Measurements from ENCODE around the gene NAV3.

The NAV3 gene

DNA sequence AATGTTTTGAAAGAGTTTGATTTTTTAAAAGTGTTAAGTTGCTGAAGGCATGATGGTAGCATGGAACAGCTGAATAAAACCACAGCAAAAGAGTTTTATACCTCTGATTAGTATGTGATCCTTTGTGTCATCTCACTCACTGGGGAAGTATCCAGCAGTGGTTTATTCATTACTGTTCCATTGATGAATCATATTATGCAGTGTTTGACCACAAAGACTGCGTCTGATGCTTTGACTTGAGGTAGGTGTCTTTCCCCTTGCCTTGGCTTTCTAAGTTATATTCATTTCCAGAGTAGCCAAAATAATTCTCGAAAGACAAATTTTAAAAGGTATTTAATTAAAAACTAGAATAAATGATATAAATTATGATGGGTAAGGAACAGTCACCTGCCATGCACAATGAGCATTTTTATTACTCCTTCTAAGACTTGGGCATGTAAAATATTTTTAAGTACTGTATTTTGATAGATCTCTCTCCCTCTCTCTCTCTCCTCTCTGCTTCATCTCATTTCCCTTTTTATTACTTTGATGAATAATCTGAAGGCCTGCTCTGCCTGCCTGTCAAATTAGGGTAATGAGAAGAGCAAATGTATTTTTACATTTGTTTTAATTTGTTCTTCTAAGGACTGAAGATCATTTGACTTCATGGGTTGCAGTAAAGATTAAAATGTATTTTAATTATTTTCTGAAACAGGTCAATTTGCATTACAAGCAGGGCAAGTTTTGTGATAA lies 164.9 kb downstream of the NAV3 start:
- DNase-seq = no peak

DNA sequence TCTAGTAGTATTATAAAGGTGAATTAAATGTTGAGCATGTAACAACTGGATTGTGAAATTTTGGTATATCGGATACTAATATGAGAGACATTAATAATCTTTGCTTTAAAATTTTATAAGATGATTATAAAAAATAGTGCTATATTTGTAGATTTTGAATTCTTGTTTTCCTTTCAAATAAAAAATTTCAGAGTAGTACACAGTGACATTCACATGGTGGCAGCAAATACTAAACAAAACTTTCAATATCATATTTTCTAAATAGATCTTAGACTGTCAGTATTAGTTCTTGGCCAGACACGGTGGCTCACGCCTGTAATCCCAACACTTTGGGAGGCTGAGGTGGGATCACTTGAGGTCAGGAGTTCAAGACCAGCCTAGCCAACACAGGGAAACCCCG lies 166.0 kb downstream of the NAV3 start:
- no peak for DNase-seq

DNA sequence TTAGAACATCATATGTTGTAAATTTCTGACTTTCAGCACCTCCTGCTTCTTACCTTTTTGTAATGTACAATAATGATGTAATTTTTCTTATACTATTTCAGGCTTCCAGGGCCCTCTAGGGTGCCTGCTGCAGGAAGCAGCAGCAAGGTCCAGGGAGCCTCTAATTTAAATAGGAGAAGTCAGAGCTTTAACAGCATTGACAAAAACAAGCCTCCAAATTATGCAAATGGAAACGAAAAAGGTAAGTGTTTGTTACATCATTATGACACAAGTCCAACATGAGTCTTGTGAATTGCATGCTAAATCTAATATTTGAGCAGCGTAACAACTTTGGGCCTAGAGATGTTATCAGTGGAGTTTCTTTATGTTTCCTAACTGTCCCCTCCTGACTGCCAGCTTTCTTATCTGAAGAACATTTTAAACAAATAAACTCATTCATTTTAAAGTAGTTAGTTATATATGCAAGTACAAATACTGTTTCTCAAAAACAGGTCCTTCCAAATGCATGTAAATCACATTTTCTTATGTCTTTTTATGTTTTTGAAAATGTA lies 167.6 kb downstream of the NAV3 start:
- no peak for DNase-seq

DNA sequence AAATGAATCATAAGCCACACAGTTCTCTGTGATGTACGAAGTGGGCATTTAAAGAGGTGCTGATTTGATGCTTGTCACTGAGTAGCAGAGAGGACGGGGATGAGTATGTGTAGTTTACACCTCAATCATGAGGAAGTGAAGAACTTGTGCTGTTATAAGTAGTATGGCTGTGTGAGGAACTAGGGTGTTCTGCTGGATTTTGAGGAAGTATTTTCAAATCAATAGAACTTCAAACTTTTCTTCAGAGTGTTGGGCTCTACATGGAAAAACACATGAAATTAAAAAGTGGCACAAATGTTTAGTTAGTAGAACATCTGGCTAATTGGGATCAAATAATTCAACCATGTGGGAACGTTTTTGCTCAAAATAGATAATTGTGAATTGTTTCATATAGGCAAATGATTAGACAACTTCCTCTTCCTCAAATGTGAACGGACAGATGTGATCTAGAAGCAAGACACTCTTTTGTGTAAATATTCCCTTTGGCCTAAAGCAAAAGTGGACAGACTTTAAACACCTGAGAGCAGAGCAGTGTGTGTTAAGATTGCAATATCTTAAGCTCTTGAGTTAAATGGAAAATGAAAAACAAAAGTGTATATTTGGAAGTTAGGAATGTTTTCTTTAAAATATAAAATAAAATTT lies 168.5 kb downstream of the NAV3 start:
- DNase-seq = no peak

DNA sequence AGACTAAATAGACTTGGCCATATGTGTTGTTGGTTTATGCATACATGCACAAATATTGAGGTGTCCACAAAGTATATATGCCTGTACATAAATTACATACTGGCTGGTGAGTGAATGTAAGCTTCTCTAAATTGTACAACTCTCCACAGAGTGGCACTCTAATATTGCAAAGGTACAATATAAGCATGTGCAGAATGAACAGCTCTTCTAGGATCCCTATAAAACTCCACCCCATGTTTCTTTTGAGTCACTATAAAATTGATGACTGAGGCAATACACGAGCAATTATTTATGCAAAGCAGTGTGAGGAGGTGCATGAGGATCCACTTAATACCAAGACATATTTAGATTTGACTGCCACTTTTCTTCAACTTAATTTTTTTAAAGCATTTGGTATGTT lies 172.2 kb downstream of the NAV3 start:
- no peak for DNase-seq

DNA sequence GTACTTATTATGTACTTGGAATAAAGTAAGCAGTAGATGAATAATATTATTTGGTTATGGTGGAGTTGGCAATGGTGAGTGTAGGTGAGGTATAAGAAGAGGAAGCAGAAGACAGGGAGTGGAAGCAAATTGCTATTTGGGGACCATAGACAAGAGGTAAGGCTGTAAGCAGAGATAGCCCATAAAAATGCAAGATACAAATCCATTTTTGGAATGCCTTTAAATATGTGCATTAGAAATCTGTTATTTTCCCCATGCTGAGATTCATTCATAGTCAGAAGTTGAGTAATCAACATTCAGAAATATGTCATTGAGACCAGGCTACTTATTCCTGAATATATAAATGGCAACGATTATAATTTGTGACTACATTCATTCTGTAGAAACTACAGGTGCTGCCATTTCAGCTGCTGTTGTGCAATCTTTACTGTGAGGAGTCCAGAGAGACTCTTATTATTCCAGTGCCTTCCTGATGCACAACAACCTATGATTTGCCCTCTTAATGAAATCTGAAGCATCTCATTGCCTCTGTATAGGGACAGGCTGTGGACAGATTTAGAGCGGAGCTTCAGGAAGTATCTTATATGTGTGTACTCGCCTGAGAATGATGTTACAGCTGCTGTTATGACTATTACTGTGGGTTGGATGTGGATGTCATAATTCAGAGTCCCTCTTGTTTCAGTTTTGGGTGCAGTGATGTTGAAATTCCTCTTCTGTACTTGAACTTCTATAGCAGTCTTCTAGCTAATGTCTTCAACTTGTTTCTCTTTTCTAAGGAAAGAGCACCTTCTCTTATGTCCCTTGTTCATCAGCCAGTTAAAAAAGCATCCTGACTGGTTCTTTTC lies 173.8 kb downstream of the NAV3 start:
- DNase-seq = peak; percentile 46

DNA sequence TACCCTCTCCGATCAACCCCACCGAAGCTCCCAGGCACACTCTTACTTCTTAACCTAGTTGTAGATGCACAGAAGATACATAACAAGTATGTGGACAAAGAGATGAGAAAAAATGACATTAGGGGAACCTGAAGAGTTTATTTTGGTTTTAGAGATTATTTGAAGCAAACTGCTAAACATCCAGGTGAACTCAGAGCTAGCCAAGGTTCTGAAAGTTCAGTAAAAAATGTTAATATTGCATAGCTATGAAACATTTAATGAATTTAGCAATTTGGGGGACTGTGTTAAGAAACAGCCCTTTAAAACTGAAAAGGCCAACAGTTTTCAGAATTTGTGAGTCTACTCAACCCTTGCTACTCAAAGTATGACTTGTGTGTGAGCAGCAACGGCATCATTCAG lies 174.4 kb downstream of the NAV3 start:
- DNase-seq = no peak

DNA sequence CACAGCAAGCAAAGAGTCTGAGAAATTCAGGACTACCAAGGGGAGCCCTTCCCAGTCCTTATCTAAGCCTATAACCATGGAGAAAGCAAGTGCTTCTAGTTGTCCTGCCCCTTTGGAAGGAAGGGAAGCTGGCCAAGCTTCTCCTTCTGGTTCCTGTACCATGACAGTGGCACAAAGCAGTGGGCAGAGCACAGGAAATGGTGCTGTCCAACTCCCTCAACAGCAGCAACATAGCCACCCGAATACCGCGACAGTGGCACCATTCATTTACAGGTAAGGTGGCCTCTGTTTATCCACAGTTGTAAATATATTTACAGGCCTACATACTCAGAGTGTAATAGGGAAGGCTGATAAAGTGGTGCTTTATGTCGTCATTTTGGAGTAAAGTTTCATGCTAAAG lies 176.5 kb downstream of the NAV3 start:
- no peak for DNase-seq

DNA sequence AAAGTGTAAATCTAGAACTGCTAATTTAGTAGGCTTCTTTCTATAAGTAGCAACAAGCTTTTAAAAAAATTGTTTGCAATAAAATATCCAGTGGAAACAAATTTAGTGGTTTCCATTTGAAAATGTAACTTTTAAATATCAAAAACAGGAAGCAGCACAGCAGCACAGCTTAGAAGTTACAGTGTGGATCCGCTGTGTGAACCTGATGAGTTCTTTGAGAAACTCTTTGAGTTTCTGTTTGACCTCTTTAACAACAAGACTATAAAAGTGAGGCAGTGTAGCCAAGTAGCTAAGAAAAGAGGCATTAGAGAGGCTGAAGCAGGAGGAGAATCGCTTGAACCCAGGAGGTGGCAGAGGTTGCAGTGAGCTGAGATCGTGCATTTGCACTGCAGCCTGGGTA lies 178.3 kb downstream of the NAV3 start:
- no peak for DNase-seq

DNA sequence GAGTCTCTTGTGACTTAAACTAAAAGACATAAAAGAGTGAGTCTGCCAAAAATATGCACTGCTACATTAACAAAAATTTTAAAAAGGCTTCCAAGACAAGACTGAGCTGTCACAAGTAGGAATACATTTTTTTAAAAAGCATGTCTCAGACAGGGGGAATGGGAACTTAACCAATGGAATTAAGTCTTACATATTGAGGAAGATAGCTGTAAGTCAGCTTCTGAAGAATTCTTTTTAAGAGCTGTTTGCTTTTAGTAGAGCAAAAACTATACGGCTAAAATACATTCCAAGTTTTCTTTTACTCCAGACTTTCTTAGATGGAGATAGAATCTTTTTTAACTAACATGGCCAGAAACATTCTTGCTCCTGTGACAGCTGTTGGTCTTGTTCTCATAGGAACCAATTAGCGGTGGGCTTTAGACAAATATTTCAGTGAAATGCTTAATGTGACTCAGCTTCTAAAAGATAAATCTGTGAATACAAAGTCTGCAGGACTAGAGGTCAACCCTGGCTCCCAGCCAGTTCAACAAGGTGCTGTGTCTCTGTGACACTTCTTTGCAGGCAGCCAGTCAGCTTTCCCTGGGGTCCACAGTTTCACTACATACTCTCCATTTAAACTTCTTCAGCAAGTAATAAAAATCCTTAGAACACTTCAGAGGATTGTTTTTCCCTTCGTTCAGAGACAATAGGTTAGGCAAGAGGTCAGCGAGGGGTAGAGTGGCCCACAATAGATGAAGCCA lies 187.6 kb downstream of the NAV3 start:
- DNase-seq = no peak

DNA sequence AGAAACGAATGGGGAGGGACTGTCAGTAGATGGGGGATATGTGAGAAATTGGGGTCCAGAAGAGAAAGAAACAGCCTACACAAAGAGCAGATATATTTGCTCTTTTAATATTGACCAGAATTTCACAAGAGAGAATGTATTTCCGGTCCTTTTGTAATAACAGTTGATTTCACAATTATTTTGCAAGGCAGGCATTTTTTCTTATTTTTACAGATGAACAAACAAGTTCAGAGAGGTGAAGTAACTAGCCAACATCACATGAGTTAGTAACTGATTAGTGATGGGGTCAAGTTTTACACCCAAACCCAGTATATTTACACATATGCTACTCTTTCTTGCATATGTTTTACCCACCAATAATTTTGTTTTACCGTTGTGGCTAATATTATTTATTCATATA lies 188.2 kb downstream of the NAV3 start:
- DNase-seq = no peak

DNA sequence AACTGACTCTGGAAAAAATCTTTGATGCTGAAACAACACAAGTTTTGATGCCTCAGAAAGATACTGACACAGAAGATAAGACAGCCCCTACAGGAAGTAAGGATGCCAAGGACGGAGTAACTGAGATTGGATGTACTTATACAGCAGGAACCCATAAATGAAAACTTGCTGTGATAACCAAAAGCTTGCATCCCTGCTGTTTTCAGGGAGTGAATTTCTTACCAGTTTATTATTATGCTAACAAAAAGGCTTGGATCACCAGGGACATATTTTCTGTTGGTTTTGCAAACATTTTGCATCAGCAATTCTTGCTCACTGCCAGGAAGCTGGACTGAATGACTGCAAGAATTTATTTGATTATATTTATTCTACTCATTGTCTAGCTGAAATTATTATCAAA lies 197.7 kb downstream of the NAV3 start:
- DNase-seq = no peak

DNA sequence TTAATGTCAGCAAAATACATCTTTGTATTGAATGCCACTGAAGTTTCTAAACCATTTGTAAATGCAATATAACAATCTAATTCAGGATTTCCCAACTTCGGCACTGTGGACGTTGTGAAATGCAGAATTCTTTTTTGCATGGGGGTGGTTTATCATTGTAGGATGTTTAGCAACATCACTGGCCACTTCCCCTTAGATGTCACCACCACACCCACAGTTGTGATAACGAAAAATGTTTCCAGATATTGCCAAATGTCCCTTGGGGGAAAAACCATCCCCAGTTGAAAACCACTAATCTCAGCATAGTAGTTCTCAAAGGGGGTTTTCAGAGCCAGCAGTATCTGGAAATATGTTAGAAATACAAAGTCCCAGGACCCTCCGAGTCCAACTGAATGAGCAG lies 203.3 kb downstream of the NAV3 start:
- no peak for DNase-seq

DNA sequence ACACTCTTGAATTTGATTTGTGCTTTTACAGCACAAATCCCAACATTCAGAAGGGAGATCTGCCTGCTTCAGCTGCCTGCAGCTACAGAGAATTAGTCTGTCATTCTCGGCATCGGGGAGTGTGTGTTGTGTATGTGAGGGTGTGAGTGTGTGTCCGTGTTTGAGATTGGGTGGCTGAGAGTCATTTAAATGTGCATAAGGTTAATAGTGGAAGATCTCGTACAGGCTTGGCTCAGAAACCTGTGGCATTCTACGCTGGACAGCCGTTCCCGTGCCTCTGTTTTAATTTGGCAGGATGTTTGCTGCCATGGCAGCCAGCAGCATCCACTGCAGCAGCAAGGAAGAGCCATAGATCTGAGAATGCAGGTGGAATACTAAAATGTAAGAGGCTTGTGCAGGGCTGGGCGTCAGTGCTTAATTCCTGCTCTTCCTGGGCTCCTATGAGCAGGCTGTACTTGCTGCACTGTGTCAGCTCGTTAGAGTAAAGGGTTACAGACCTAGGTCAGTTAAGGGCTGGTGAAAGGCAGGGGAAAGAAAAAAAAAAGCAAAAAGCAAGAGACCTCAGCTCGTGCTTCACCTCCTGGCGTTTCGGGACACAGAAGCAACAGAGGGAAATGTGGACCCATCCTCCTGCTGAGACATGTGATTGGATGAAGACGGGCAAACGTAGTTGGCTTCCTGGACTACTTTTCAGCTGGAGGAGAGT lies 205.4 kb downstream of the NAV3 start:
- DNase-seq = peak; percentile 2

DNA sequence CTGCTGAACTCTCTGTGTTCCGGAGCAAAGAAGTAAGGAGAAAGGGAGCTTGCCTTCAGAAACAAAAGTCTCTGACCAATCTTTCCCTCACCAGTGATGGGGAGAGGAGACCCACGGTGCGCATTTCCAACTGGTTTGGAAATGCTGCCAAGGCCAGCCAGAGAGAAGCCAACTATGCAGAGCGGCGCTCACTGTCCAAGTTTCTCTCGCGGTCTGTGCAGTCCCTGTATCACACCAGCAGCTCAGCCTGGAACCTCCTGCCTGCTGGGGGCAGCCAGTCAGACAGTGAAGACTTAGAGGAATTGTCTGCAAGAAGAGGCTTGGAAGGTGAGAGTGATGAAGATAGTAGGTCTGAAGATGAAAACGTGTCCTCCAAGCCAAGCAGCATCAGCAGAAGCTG lies 206.2 kb downstream of the NAV3 start:
- DNase-seq = no peak

DNA sequence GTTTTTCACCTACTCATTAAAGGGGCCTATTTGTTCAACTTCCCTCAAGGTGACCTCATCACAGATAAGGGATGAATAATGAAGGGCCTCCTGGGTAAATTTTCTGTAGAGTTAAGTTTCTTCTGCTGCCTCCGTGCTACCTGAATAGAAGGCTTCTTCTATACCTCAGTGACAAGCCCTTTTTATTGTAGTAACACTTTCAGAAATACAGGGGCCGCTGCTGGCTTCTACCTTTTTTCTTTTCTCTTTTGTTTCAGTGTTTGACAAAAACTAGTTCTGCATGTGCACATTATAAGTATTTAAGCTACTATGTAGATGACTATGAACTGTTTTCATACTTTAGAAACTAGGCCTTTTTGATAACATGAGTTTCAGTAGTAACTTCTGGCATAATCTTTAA lies 207.0 kb downstream of the NAV3 start:
- DNase-seq = no peak

DNA sequence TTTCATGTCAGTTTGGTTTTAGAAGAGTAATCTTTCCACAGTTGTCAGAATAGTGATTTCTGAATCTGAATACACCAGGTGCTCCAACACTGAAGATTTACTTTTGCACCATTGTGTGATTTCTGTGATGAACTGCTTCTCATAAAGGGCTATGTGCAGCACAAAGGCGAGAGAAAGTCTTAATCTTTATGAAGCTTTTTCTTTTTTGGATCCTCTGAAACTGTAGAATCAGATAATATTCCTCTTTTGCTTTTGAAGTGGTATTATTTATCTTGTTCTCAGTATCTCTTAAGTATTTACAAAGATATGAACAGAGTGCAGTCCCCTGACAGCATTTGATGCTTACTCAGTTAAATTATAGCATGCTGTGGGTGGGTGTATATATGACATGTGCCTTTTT lies 207.8 kb downstream of the NAV3 start:
- DNase-seq = no peak

DNA sequence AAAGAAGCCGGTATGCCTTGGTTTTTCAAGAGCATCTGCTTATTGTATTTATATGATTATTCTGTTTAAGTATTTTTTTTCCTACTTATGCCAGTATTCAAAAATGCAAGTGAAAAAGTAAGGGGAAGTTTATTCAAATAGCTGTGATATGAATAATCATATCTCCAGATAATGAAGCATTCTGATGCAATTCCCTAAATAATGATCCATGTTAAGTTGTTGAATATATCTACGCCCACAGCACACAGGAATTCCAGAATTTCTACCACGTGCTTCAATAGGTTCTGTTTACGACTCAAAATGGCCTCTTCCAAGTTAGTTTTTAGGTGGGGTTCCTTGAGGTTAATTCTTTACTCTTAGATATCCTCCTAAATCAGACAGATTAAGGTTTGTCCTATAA lies 208.3 kb downstream of the NAV3 start:
- DNase-seq = no peak

DNA sequence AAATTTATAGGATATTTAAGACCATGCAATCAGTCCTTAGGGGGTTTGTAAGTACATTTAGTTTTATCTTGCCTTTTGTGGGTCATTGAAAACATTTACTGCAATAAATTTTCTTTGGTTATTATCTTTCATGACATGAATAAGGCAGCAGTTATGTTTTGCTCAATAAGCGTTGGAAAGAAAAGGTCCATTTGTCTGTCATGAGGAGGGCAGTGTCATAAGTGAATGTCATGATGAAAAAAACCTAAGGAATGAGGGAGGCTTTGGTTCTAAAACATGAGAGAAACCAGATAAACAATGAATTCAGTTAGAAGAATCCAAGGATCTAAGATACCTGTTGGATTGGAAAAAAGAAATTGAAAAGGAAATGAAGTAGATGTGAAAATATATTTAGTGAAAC lies 209.4 kb downstream of the NAV3 start:
- no peak for DNase-seq

DNA sequence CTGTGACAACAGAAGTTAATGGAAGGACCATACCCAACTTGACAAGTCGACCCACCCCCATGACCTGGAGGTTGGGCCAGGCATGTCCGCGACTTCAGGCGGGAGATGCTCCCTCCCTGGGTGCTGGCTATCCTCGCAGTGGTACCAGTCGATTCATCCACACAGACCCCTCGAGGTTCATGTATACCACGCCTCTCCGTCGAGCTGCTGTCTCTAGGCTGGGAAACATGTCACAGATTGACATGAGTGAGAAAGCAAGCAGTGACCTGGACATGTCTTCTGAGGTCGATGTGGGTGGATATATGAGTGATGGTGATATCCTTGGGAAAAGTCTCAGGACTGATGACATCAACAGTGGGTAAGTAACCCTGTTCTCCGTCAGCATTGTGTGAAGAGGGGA lies 220.1 kb downstream of the NAV3 start:
- no peak for DNase-seq

DNA sequence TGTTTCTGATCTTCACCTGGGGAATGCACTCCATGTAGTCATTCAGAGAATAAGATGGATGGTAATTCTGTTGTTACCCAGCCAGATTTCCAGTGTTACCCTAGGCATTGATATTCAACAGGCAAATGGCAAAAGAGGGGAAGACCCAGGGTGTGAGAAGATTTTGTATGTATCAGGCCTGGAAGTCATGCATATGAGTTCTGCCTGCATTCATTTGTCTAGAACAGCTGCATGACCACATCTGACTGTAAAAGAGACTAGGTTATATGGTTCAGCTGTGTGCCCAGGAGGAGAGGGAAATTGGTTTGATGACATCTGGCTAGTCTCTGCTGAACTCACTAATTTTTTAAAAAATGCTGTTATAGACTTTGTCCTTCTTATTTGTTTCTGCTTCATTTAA lies 224.9 kb downstream of the NAV3 start:
- no peak for DNase-seq

DNA sequence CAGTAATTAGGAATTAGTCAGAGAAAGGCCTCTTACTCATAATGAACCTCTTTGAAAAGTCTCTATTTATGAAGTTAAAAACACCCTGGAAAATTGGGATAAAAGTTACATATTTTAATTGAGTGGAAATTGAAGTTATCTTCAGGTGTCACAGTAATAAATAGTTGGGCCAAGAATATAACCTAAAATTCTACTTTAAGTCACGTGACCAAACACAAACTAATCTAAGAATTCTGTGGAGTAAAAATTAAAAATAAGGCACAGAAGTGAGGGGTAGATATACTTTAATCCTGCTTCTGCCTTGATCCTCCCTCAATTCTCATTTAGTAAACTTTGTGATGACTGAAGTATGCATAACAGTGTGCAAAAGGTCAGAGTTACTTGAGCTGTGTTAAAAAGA lies 226.4 kb downstream of the NAV3 start:
- no peak for DNase-seq
